ENCODE results near the gene CDX2.

The CDX2 gene

DNA sequence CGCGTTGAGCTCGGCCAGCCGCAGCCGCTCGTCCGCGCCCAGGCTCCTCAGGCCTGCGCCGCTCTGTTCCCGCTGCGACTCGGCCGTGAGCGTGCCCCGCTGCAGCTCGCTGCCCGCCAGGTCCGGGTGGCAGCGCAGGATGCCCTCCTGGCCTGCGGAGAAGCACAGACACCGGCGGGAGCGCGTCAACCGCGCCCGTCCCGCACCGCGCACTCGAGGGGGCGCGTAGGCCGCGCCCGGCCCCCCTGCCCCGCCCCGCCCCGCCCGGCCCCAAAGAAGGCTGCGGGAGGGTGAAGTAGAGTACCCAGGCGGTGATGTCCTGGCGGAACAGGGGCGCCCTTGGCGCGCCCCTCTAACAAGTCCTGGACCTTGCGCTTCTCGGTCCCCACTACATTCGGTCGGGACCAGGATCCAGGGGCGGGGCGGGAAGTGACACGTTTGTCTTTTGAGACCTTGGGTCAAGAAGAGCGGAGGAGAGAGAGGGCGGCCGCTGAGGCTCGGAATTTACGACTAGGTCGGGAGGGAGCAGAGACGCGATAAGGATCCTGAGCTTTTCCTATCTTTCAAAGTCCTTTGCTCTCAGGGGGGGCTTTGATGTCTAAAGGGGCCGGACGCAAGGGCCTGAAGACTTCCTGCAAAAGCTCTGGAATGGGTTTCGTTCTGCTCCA is 9.3 kb upstream of the CDX2 start:
- no peak for DNase-seq

DNA sequence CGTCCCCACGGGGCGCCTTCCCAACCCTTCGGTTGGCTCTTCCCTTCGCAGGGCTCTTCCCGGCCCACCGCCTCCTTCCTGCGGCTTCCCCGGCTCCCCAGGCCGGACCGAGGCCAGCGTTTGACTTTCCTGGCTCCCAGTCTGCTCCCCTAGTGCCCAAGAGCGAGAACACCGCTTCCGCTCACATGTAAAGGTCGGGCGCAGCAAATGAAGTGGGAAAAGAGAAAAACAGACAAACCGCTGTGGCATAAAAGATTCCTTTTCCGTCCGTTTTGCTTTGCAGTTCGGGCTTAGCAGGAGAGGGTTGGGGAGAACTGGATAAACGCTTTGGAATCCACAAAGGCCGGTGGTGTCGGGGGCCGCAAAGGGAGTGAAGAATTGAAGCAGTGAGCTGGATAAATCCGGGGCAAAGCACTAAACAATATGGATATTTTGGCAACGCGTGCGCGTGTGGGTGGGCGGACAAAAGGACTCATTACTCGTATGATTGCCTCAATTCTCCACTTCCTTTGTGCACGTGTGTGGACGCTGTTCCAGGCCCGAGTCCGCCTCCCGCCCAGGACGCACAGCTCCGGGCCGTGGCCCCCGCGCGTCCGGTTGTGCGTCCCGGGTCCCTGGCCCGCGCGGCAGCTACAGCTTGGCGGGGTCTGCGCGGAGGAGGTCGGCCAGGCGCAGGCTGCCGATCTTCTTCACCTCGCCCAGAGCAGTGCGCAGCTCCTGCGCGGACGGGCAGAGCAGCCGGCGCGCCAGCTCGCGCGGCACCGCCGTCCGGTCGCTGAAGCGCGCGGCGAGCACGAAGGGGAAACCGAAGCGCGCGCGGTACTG is 8.6 kb upstream of the CDX2 start:
- no peak for DNase-seq

- DNase-seq, result no peak
Measured at GRCh38 chr13:27976362-27977091, 7.4 kb upstream of the CDX2 start.

DNA sequence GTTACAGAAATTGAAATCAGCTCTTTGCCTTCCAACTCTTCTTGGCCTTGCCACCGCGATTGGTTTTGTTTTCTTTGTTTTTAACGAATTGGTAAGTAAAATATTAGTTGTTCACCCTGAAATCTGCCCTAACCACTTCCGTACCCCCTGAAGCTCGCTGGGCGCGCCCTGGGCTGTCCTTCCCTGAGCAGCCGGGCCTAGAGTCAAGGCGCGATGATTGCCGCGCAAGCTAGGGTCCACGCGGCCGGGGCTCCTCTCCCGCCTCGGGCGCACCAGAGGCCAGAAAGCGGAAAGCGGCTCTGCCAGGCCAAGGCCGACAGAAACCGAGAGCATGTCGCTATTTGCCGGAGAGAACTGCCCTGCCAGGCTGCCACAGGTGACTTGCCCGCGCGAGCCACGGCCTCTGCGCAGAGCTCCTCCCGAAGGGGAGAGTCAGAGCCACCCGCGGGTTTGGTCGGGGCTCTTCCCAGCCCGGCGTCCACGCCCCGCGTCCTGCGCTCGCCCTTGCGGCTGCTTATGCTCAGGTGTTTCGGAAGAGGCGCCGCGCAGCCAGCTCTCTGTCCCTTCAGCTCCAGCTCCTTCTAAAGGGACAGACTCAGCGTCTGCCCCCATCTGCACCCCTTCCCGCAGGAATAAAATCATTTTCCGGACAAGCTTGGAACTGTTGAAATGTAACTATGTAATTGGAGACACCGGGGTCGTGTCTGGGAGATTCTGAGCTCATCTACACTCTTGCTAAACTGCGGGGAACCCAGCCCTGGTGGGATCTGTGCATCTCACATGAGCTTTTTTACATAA is 6.6 kb upstream of the CDX2 start:
- DNase-seq, result no peak

DNA sequence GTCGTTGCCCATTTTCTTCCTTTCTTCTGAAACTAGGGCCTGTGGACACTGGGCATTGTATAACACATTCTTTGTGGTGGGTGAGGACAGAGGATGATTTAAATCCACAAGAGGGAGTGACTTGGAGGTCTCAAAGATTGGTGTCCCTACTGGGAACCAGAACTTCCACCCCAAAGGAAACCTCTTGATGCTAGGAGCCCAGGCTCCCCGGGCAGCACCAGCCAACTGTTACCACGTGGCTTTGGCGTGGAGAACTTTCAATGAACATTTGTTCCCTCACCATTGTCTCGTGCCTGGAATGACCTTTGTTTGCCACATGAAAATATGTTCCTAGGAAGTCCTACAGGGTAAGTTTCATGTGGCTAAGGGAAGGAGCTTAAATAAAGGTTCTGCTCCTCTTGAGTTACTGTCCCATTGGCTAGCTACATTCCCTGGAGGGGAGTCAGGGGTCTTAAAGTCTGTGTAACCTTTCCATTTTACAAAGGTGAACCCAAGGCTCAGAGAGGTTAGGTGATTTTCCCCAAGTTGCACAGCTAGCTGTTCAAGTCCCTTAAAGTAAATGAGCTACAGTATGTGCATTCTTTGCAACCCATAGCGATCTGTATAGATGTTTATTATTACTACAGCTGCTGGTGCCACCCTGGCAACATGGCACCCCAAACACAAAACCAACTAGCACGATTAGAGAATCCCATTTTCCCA is 5.0 kb upstream of the CDX2 start:
- no peak for DNase-seq

- DNase-seq, result no peak
Measured at GRCh38 chr13:27973291-27973690, 4.2 kb upstream of the CDX2 start.

GRCh38 chr13:27972478-27972820 is 3.3 kb upstream of the CDX2 start:
- DNase-seq, result no peak

- no peak for DNase-seq
Measured at GRCh38 chr13:27971776-27972477, 2.8 kb upstream of the CDX2 start.

DNA sequence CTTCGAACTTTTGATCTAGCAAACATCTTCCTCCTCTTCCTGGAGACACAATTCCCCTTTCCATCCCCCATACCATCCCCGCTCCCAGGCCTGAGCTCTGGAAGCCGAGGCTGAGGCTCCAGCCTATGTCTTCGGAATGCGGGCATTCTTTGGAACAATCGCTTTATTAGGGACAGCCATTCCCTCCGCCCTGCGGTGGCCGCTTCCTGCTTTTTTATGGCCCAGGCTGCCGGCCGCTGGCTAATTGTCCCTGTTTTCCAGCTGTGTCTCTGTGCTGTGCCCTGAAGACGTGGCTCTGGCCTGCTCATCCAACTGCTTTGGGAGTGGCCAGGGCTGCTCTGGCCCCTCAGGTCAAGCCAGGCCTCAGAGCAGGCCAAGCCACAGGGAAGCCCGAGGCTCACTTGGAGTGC is 2.1 kb upstream of the CDX2 start:
- DNase-seq, result no peak

DNA sequence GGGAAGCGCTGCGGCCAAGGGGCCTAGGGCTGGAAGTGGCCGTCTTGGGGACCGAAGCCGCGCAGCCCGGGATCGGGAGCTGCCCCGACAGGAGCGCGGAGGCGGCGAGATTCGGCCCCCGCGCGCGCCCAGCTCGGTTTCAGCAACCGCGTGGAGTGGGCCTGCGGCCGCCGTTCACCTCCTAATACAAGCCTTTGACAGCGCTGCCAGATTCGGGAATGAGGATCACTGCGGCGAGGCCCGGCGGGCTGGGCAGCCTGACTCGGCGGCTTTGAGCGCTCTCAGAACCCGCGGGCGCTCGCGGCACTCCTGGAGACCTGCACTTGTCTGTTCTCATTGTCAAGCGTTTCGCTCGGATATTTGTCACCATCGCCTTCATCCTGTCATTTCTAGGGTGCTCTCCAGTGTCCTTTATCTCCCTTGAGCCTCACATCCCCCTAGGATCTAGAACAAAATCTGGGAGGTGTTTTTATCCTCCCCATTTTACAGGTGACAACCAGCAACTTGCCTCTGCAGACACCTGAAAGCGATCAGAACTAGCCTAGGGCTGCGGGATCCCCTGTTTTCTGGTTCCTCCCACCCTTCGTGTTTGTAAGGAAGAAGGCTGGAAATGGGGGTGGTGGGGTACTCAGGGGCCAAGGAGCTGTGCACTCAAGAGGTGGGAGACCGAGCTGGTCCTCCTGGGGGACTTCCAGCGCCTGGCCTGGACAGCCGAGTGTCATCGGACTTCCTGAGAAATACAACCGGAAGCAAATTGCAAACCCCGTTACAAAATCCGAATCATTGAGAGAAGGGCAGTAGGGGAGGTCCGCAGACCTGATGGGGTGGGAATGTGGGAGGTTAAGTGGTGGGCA is 1.5 kb upstream of the CDX2 start:
- DNase-seq, result no peak

GRCh38 chr13:27969866-27970229 is 733 bp upstream of the CDX2 start:
- no peak for DNase-seq

- DNase-seq, result no peak
Measured at GRCh38 chr13:27968316-27969081, 616 bp downstream of the CDX2 start.

DNA sequence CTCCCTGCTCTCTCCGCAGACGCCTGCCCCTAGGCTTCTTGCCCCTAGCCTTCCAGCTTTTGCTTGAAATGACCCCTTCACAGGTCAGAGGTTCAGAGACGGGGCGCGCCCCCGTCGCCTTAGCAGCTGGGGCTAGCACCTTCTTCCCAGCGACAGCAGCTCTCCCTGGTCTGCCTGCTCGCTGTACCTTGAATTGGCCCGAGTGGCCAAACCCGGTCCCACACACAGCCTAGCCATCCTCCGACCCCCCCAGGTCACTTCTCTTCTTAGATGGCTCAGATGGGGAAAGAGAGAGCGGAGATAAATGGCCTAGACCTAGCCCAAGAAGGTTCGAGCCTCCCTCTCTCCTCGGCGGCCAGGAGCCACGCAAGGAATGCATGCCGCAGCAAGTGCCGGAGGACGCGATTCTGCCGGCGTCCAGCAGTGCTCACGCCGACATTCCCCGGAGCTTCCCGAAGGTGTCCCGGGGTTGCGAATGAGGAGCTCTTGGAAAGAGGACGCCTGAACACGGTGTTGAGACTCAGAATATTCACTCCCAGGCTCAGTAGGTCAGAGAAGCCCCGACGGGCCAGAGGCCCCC is 1.3 kb downstream of the CDX2 start:
- DNase-seq, result no peak

- no peak for DNase-seq
Measured at GRCh38 chr13:27967203-27967735, 1.8 kb downstream of the CDX2 start.

DNA sequence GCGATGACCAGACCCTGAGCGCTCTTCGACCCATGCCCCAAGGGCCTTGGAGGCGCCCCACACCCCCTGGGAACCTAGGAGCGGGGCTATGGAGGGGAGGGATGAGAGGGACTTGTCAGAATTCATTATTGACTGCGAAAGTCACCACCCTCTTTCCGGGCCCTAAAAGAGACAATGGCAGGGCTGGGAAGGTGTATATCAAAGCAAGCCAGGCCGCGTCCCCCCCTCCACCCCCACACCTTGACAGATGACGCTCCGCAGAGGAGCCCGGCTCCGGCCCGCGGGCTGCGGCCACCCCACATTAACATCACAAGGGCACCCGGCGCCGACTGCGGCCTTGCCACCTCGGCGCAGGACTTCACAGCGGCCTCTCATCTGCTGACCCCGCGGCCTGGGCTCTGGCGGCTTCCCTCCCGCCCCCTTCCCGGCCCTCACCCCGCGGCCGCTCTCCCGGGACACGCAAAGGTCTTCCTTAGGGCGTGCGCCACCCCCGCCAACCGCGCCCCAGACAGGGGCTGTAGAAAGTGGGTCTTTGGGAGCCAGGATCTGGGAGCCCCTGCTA is 2.4 kb downstream of the CDX2 start:
- DNase-seq, result no peak

DNA sequence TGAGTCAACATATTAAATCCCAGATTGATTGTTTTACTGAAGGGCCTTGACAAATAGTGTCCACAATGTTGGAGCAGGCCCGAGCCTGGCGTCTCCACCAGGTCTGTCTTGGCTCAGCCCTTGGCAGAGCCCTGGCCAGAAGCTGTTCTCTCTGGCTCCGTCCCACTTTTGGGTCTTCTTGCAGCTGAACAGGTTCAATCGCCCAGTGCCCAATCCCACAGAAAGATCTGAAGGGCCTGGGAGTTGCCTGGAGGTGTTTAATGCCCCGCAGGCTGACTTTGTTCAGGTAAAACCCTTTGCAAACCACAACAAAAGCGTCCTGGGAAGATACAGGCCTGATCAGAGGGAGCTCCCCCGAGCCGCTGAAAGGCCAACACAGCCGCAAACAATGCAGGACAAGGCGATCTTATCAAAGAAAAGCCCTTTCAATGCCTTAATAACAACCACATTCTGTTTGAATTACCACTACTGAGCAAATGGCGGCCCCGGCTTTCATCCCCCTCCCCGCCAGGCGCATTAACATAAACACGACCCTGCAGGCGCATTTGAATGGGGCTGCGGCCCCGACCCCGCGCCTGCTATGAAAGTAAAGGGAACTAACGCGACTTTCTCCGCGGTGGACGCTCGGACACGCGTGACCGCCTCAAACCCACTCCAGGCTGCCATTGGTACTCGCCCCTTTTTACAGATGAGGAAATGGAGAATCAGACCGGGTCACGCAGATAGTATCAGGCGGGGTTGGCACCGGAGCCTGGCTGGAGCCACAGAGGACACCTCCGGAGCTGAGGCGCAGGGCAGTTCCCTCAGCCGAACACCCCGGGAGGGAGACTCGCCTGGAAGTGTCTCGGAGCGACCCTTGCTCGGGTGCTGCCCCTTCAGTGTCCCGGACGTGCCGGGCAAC is 3.1 kb downstream of the CDX2 start:
- DNase-seq, result no peak

- DNase-seq, result no peak
Measured at GRCh38 chr13:27965343-27965739, 3.8 kb downstream of the CDX2 start.

DNA sequence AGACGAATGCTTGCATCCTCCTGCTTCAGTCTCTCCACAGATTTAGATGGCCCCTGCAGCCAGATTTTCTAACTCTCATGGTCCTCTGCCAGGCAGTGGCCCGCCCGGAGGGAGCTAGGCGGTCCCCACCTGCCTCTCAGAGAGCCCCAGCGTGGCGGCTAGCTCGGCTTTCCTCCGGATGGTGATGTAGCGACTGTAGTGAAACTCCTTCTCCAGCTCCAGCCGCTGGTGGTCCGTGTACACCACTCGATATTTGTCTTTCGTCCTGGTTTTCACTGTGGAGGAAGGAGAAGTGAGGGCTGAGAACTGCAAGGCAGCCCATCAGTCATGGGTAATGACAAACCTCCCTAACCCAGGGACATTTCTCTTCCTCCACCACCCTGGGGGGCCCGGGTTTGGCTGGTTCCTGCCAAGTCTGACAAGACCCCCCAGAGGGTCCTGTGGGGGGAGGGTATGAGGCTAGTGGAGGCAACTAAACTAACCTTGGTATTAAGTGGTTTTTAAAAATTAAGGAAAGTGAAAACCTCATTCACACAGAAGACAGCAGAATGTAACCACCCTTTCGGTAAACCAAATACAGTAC is 4.3 kb downstream of the CDX2 start:
- no peak for DNase-seq
